HG02870 (cell line): ENCODE data around the gene LCN15.
"Not testable (repeated sequence)": the region's sequence is repeated elsewhere in the genome, so short reads cannot be mapped to it uniquely, and the experiment has no call there.

ENCODE experiments used
- ATAC-seq: cut with Tn5 transposase; IDR thresholded peaks from one replicate; pipeline ENCODE4 v1.9.1; 2021; ENCODE audit warnings: mild to moderate bottlenecking, moderate library complexity; ENCODE audit not compliant: unreplicated experiment

The LCN15 gene

DNA sequence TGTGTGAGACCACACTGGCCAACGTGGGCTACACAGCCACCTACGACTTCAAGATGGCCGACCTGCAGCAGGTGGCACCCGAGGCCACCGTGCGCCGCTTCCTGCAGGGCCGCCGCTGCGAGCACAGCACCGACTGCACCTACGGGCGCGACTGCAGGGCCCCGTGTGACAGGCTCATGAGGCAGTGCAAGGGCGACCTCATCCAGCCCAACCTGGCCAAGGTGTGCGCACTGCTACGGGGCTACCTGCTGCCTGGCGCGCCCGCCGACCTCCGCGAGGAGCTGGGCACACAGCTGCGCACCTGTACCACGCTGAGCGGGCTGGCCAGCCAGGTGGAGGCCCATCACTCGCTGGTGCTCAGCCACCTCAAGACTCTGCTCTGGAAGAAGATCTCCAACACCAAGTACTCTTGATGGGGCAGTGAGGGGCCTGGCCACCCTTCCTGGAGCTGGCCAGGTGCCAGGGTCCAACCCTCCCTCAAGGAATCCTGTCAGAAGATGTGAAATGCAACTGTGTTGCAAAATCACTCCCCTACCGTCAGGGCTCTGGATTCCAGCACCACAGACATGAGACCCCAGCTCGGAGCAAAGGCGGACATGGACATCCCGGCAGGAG lies 40.8 kb downstream of the LCN15 start:
- ATAC-seq = no peak

DNA sequence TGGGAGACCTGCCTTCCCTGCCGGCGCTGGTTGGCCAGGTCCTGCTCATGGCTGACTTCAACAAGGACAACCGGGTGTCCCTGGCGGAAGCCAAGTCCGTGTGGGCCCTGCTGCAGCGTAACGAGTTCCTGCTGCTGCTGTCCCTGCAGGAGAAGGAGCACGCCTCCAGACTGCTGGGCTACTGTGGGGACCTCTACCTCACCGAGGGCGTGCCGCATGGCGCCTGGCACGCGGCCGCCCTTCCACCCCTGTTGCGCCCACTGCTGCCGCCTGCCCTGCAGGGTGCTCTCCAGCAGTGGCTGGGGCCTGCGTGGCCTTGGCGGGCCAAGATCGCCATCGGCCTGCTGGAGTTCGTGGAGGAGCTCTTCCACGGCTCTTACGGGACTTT lies 41.4 kb downstream of the LCN15 start:
- no peak for ATAC-seq

DNA sequence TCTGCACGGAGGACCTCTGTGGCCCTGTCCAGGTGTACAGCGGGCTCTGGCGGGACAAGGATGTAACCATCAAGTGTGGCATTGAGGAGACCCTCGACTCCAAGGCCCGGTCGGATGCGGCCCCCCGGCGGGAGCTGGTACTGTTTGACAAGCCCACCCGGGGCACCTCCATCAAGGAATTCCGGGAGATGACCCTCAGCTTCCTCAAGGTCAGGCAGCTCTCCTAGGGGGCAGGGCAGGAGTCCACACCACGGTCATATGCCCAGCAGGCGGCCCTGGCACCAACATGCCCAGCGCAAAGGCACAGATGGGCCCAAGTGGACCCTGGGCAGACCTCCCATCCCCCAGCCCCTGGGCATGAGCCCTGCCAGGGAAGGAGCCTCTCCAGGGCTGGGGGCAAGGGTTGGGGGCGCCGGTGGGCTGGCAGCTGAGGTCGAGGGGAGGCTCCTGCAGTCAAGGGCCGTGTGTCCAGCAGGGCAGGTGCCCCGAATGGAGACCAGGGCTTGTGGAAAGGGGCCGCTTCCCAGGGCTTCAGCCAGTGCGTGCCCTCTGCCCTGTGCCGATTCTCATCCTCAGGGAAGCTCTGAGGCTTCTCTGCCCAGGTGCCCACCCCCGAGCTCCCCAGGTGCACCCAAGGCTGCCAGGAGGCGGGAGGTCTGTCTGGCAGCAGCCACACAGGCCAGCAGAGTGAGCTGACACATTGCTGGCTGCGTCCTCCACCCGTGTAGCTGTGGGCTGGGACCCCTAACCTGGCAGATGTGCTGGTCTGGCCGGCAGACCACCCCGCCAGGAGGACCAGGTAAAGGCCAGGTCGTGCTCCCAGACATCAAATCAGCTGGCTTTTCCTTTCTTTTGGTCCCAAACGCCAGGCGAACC lies 42.0 kb downstream of the LCN15 start:
- no peak for ATAC-seq

DNA sequence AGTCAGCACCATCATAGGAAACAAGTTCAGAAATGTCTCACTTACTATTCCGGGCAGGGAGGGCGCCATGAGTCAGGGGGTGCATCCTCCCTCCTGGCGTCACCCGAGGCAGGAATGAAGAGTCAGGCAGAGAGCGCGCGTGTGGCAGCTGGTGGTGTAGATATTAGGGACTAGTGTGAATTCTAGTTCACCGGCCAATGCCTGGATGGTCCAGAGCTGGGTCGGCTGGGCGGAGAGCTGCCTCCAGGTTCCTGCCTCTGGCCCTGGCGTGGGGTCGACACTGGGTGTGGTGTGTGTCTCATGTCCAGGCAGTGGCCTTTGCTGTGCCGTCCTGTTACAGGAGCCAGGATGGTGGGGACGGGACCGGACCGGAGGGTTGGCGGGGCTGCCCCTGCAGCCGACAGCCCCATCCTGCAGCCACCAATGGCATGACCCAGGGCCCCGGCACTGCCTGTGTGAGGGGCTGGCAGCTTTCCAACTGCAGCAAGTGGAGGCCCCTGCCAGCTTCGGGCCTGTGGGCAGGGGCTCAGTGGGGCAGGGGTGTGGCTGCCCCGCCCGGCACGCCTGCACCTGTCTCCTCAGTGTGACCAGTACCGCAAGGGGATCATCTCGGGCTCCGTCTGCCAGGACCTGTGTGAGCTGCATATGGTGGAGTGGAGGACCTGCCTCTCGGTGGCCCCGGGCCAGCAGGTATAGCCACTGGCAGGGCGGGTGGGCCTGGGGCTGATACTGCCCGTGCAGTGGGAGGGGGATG lies 42.8 kb downstream of the LCN15 start:
- no peak for ATAC-seq

DNA sequence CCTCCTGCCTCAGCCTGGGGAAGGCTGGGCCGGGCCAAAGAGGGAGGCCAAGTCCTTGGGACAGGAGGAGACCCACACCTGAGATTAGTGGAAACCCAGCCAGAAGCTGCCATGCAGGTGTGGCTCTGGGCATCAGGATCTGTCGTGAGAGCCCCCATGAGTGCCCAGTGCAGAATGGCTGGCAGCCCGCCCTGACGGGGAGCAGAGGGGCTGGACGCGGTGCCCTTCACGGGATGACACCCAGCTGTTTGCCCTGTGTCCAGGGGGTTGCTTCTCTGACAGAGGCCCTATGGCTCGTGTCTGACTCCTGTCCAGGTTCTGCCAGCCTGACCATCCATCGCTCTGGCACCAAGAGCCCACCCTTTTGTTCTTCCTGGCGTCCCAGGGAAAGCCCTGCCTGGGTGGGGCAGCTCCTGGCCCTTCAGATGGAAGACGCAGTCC lies 43.4 kb downstream of the LCN15 start:
- ATAC-seq = no peak

DNA sequence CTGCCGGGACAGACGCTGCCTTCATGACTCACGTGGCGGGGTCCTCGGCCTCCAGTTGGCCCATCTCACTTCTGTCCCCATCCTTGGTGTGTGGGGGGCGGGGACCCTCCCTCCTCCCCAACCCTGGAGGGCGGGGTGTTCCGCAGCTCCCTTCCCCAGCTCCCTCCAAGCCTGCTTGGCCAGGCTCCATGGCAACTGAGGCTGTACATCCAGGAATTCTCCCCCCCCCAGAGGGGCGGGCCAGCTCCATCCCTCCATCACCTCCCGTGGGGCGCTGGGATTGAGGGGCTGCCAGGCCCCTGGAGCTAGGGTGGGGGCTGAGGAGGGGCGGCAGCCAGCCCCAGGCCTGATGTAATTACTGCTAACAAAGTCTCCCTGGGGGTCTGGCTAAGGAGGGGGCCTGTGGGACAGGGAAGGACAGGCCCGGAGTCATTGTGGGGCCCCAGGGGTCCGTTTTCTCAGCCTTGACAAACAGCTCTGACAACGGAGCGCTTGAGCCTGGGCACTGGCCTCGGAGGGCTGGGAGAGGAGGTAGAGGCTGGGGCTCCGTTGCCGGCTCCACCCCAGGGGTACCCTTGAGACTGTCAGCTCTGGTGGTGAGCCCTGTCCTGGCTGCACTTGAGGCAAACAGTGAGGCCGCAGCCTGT lies 43.9 kb downstream of the LCN15 start:
- no peak for ATAC-seq

DNA sequence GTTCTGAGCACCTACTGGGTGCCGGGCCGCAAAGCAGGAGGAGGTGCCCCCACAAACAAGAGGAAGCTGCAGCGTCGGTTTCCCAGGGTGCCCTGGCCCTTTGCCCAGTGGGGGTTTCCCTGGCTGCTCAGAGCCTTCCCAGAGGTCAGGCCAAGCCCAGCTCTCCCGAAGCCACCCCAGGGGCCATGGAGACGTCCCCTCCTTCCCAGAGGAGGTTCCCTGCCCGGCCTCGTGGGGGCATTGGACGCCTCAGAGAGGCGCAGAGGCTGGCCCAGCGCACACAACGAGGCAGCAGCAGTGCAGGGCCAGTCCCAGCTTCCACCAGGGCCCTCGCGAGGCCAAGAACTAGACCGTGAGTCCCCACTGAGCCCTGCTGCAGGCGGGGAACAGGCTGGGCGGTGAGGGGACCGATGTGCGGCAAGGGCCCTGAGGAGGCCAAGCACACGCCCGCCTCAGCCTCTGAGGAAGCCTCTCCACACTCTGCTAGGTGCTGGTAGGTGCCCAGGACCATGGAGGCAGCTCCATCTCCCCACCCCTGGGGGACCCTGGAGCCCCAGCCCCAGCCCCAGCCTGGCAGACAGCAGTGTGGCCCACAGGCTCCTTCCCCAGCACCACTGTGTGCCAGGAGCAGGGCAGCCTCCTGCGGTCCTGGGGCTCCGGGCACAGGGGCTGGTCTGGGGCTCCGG lies 45.0 kb downstream of the LCN15 start:
- ATAC-seq = no peak

DNA sequence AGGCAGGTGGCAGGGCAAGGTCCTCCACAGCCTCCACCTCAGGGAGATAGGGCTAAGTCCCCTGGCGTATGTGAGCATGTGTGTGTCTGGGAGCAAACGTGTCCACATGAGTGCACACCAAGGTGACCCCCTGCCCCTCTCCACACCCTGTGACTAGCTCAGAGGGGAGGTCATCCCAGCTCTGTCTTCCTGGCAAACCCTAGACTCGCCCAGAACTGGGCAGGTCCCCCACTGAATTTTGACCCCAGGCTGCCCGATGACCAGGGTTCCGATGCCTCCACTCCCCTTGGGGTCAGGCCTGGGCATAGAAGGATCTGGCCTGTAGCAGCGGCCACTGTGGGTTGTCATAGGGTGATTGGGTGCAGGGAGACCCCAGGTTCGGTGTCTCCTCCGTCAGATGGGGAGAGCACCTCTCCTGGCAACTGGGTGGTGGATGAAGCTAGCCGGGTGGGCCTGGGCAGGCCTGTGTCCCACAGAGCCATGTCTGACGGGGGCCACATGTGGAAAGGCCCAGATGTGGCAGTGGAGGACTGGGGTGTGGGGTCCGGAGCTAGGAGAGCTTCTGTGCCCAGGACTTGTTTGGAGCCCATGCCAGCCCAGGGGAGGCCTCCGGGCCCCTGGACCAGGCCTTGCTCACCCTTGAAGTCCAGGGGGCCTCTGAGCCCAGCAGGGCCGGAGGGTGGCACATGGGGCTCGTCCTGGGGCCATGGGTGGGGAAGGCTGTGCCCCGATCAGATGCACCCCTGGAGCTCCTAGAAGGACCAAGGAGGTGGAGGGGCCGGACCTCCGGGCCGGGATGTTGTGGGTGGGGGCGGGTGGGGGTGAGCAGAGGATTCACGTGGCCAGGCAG lies 45.7 kb downstream of the LCN15 start:
- no peak for ATAC-seq

DNA sequence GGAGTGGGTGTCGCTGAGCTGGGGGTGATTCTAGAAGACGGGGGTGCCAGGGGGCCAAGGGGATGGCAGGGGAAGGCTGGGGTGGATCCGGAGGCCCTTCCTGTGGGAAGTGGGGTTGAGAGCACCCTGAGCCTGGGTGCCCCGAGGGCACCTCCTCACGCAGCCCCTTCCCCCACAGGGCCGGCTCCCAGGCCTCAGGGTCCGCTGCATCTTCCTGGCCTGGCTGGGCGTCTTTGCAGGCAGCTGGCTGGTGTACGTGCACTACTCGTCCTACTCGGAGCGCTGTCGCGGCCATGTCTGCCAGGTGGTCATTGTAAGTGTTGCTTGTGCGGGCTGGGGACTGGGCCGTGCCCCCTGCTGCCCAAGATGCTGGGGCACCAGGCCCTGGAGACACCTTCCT lies 46.9 kb downstream of the LCN15 start:
- ATAC-seq = no peak

DNA sequence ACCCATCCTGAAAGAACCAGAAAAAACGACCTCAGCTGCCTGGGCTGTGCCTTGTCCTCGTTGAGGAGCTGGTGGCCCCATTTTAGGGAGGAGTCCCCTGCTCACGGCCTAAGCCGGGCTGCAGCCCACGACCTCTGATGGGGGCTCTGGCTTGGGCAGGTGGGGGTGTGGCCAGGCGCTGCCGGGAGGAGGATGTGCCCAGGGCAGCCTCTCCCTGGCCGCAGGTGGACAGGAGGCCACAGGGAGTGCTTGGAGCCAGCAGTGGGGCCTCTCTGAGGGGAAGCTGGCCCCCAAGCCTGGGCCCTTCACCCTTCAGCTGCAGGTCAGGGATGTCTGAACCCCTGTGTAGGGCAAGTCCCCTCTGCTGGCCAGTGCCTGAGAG lies 49.4 kb downstream of the LCN15 start:
- ATAC-seq = no peak

DNA sequence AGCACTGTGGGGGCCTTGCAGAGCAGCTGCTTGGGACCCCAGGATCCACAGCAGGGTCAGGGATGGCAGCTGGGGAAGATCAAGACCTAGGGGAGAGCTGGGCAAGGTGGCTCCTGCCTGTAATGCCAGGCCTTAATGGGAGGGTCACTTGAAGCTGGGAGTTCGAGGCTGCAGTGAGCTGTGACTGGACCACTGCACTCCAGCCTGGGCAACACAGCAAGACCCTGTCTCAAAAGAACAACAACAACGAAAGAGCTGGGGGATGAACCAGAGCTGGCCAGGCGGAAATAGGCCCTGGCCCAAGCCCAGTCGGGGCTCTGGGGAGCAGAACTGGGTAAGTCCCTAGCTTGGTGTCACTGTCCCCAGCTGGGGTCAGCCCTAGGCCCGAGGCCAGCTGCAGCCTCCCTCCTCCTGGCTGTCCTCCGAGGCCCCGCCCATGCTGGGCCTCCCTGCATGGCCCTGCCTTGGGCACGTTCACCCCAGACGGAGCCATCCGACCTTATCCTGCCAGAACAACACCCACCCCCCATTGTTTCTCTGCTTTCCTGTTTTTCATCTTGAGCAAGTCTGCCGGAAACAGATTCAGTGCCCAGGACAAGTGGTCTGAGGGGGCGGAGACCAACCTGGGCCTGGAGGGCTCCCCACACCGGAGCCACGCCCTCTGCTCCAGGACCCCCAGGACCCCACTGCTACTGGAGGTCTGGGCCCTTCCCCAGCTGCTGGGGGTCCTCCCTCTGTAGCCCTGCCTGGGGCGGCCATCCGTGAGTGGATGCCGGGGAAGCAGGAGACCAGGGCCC lies 50.0 kb downstream of the LCN15 start:
- ATAC-seq = no peak

DNA sequence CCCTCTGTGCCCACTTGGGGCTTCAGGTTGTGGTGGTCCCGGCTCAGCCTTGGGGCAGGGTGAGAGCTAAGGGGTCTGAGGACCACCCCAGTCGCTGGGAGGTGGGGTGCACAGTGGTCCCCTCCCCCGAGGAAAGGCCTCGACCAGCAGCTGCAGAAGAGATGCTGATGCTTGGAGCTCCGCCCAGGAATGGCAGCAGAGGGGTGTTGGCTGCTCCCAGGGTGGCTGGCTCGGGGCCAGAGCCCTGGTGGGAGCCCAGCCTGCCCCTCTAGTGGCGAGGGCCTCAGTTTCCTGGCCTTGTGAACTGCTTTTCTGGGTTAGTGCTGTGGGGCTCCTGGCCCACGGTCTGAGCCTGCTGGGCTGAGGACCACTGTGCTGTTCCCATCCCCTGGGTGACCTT lies 50.8 kb downstream of the LCN15 start:
- no peak for ATAC-seq

DNA sequence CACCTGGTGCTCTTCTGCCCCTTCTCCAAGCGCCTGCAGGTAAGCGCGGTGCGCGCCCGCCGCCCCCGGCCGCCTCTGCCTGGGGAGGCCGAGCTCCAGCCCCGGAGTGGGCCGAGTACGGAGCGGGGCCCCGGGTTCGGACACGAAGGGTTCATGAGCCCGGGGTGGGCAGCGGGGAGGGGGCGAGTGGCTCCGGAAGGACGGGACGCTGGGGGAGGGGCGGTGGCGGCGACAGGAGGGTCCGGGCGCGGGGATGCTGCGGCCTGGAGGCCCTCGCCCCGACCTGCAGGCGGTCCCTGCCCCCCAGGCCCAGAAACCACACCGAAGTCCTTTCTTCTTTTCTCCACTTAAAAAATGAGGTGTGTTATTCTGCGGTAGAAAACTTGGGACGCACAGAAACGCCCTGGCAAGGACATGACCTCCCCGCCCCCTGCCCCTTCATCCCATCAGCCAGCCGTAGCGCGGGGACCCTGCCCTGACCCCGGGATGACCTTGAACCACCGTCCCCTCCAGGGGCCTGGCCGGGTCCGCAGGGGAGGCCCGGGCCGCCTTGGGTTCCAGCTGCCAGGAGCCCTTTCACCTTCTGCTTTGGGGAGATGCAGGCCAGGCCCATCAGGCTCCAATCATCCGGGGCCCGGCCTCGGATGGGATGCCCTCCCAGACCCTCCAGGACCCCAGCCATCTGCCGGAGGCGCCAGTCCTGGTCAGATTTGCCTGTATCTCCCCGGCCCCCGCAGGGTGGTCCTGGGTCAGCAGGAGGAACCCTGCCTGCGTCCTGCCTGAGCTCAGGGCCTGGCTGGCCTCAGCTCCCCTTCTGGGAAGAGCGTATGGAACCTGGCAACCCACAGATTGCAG lies 51.4 kb downstream of the LCN15 start:
- ATAC-seq = no peak

DNA sequence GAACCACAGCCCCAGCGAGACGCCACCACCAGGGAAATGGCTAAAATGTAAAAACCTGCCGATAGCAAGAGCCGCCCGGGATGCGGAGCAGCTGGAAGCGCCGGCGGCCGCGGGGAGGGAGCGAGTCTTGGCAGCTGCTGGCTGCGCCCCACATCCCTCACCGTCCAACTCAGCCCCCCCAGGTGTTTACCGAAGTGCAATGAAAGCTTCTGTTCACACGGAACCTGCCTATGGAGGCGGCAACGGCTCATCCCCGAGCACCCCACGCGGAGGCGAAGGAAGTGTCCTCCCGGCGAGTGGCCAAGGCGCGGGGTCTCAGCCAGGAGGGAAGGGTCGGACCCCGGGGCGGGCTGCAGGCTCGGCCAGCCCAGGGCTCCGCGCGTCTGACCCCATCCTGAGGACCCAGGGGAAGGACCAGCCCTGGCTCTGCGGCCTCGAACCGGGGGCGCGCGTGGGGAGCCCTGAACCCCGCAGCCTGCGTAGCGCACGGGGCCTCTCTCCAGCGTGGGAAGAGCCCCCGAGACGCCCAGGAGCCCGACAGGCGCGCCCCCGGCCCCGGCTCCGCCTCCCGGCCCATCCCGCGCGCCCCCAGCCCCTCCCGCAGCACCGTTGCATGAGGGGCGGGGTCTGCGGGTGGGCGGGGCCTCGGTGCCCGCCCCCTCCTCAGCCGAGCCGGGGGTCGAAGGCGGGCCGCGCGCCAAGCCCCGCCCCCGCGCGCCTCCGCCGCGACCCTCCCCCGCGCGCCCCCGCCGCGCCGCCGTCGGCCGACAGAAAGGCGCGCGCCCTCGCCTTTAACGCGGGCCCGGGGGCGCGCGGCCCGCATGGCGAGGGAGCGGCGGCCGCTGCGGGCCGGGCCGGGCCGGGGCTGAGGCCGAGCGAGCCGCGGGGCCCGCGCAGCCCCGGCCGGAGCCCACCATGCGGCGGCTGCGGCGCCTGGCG lies 52.3 kb downstream of the LCN15 start, which contains the start of gene DIPK1B:
DIPK1B (plus strand) TSS at position 822 of the 939 bp plus-strand sequence; CDS start at position 916, 94 bp downstream.
- no peak for ATAC-seq

DNA sequence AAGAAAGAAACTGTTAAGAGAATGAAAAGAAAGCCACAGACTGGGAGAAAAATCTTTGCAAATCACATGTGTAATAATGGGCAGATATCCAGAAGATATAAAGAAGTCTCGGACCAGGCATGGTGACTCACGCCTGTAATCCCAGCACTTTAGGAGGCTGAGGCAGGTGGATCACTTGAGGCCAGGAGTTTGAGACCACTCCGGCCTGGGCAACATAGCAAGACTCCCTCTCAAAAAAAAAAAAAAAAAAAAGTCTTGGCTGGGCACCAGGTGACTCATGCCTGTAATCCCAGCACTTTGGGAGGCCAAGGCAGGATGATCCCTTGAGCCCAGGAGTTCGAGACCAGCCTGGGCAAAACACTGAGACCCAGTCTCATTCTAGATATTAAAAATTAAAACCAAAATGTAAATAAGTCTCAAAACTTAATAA lies 53.1 kb downstream of the LCN15 start:
- not testable (repeated sequence) for ATAC-seq

DNA sequence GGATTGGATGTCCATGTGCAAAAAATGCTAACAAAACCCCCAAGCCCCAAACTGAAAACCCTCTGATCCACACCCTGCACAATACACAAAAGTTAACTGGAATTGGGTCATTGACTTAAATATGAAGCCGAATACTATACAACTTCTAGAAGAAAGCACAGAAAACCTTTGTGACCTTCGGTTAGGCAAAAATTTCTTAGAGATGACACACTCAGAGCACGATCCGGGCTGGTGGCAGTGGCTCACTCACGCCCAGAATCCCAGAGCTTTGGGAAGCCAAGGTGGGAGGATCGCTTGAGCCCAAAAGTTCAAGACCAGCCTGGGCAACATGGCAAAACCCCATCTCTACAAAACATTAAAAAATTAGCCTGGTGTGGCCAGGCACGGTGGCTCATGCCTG lies 53.8 kb downstream of the LCN15 start:
- no peak for ATAC-seq
